IMR-90 (cell line): ENCODE measurements around the gene ZFR. TPM values are rescaled to one million over a fixed set of nuclear protein-coding genes. Genes with fewer than 3 reads are reported as not detected.

ENCODE experiments used
- ATAC-seq: fragments of 200-7000 bp; cut with Tn5 transposase; 2 replicates; pipeline ENCODE4 v1.9.1; 2020; ENCODE audit warnings: low read depth, mild to moderate bottlenecking, moderate library complexity
- BruUV-seq: library from RNA; stranded (reverse); fragments of 400-500 nt; replicated peaks from 2 replicates; lab custom pipeline; 2021; lab: Mats Ljungman, UMichigan
- CTCF ChIA-PET: fragments of 300-600 bp; formaldehyde crosslinking; extraction: SDS; loops from one replicate; lab custom pipeline; 2021; ENCODE audit warnings: antibody characterized with exemption; lab: Yijun Ruan, JAX
- POLR2A ChIA-PET: fragments of 300-600 bp; sonication (Branson Sonifier 250); formaldehyde crosslinking; loops from one replicate; lab custom pipeline; 2022; ENCODE audit warnings: antibody characterized with exemption; ENCODE audit not compliant: unreplicated experiment; lab: Charles Lee
- DNase-seq: peaks from one replicate; pipeline ENCODE4 v3.0.0; 2013
- H2AFZ ChIP-seq: replicated peaks from 2 replicates; pipeline ENCODE3; 2013; ENCODE audit warnings: low read length, mild to moderate bottlenecking; ENCODE audit not compliant: poor library complexity
- H2AK5ac ChIP-seq: 2 replicates; pipeline ENCODE4 v1.6.1; 2013; ENCODE audit warnings: low read depth, low read length, inconsistent platforms
- H2AK9ac ChIP-seq: replicated peaks from 2 replicates; pipeline ENCODE3; 2013; ENCODE audit warnings: mild to moderate bottlenecking, low read depth, low read length, moderate library complexity; ENCODE audit not compliant: poor library complexity
- H2BK120ac ChIP-seq: 2 replicates; pipeline ENCODE4 v1.6.1; 2013; ENCODE audit warnings: low read depth, low read length, inconsistent platforms
- H2BK15ac ChIP-seq: 3 replicates; pipeline ENCODE4 v1.6.1; 2013; ENCODE audit warnings: low read depth, low read length, inconsistent platforms
- H2BK20ac ChIP-seq: 2 replicates; pipeline ENCODE4 v1.6.1; 2013; ENCODE audit warnings: low read depth, mild to moderate bottlenecking, inconsistent platforms, low read length, moderate library complexity
- H2BK5ac ChIP-seq: 2 replicates; pipeline ENCODE4 v1.6.1; 2013; ENCODE audit warnings: mild to moderate bottlenecking, low read depth, low read length, inconsistent platforms; ENCODE audit not compliant: poor library complexity, severe bottlenecking
- H3K14ac ChIP-seq: replicated peaks from 2 replicates; pipeline ENCODE4 v1.6.1; 2013; ENCODE audit warnings: low read depth, low read length, inconsistent platforms
- H3K18ac ChIP-seq: 2 replicates; pipeline ENCODE4 v1.6.1; 2013; ENCODE audit warnings: low read depth, low read length, control low read depth
- H3K23ac ChIP-seq: 2 replicates; pipeline ENCODE4 v1.6.1; 2013; ENCODE audit warnings: low read depth, low read length, inconsistent platforms
- H3K27ac ChIP-seq: 2 replicates; pipeline ENCODE4 v1.5.1; 2013; ENCODE audit warnings: mild to moderate bottlenecking, control low read depth, low read length; ENCODE audit not compliant: insufficient read depth
- H3K27me3 ChIP-seq: 2 replicates; pipeline ENCODE4 v1.6.1; 2013; ENCODE audit warnings: low read length; ENCODE audit not compliant: control insufficient read depth, insufficient read depth
- H3K36me3 ChIP-seq: 2 replicates; pipeline ENCODE4 v1.6.1; 2013; ENCODE audit warnings: low read length, mixed read lengths; ENCODE audit not compliant: control insufficient read depth, insufficient read depth
- H3K4ac ChIP-seq: 2 replicates; pipeline ENCODE4 v1.6.1; 2013; ENCODE audit warnings: low read depth, low read length, inconsistent platforms
- H3K4me1 ChIP-seq: 2 replicates; pipeline ENCODE4 v1.6.1; 2013; ENCODE audit warnings: low read length, mixed read lengths; ENCODE audit not compliant: control insufficient read depth, insufficient read depth
- H3K4me2 ChIP-seq: 2 replicates; pipeline ENCODE4 v1.6.1; 2013; ENCODE audit warnings: low read depth, mild to moderate bottlenecking, control low read depth, low read length, moderate library complexity
- H3K4me3 ChIP-seq: 2 replicates; pipeline ENCODE4 v1.5.1; 2013; ENCODE audit warnings: low read depth, mild to moderate bottlenecking, control low read depth, low read length, moderate library complexity; ENCODE audit not compliant: insufficient read depth
- H3K56ac ChIP-seq: 2 replicates; pipeline ENCODE4 v1.6.1; 2013; ENCODE audit warnings: low read length, inconsistent platforms; ENCODE audit not compliant: insufficient read depth; ENCODE audit errors: extremely low read depth
- H3K79me1 ChIP-seq, 2 experiments: 2 replicates each; pipeline ENCODE4 v1.6.1; 2013; ENCODE audit warnings: low read length in 2 of 2, inconsistent platforms in 1 of 2, low read depth in 1 of 2
- H3K9ac ChIP-seq: 2 replicates; pipeline ENCODE4 v1.6.1; 2013; ENCODE audit warnings: low read depth, low read length, control low read depth
- H3K9me1 ChIP-seq: 2 replicates; pipeline ENCODE4 v1.6.1; 2013; ENCODE audit warnings: low read length, inconsistent platforms; ENCODE audit not compliant: insufficient read depth
- H3K9me3 ChIP-seq: 2 replicates; pipeline ENCODE4 v1.6.1; 2013; ENCODE audit warnings: low read length; ENCODE audit not compliant: control insufficient read depth, insufficient read depth
- H4K20me1 ChIP-seq: 2 replicates; pipeline ENCODE4 v1.6.1; 2013; ENCODE audit warnings: low read length, inconsistent platforms; ENCODE audit not compliant: insufficient read depth
- H4K5ac ChIP-seq: 2 replicates; pipeline ENCODE4 v1.6.1; 2013; ENCODE audit warnings: mild to moderate bottlenecking, low read depth, low read length, control low read depth
- H4K8ac ChIP-seq, 2 experiments: 2 replicates each; pipeline ENCODE4 v1.6.1; 2013; ENCODE audit warnings: low read depth in 2 of 2, low read length in 2 of 2, control low read depth in 1 of 2, inconsistent platforms in 1 of 2
- H4K91ac ChIP-seq: 2 replicates; pipeline ENCODE4 v1.6.1; 2013; ENCODE audit warnings: low read depth, low read length, inconsistent platforms; ENCODE audit not compliant: insufficient read depth
- CEBPB ChIP-seq: IDR thresholded peaks from 2 replicates; pipeline ENCODE4 v1.6.1; 2012; ENCODE audit warnings: low read depth, low read length, improper control_type of control experiment
- MAFK ChIP-seq: IDR thresholded peaks from 2 replicates; pipeline ENCODE4 v1.6.1; 2012; ENCODE audit warnings: low read depth, low read length, improper control_type of control experiment
- MXI1 ChIP-seq: IDR thresholded peaks from 2 replicates; pipeline ENCODE4 v1.6.1; 2012; ENCODE audit warnings: low read depth, mild to moderate bottlenecking, low read length, moderate library complexity, borderline replicate concordance
- NFE2L2 ChIP-seq: fragments of 150-350 bp; IDR thresholded peaks from 2 replicates; pipeline ENCODE4 v1.6.1; 2016; ENCODE audit warnings: low read depth, mild to moderate bottlenecking, low read length
- POLR2A ChIP-seq: IDR thresholded peaks from 2 replicates; pipeline ENCODE4 v1.6.1; 2012; ENCODE audit warnings: mild to moderate bottlenecking, low read depth, low read length
- RAD21 ChIP-seq: IDR thresholded peaks from 2 replicates; pipeline ENCODE4 v1.6.1; 2012; ENCODE audit warnings: low read length, improper control_type of control experiment
- RFX5 ChIP-seq: IDR thresholded peaks from 2 replicates; pipeline ENCODE4 v1.8.0; 2012; ENCODE audit warnings: low read depth, mild to moderate bottlenecking, low read length, moderate library complexity
- WGBS, 2 experiments: methylation state at CpG; one replicate each; pipeline versions ENCODE4 v1.1.5 to v1.1.7; 2013; ENCODE audit warnings: missing lambda C conversion rate in 2 of 2; ENCODE audit not compliant: insufficient read length in 1 of 2; ENCODE audit errors: extremely low coverage in 2 of 2; 5-methylcytosine and 5-hydroxymethylcytosine counted together
- dilution Hi-C: fragments of 300-500 bp; cut with HindIII; formaldehyde crosslinking; loops from one replicate; pipeline ENCODE4 v1.14.3; 2018; ENCODE audit warnings: low sequenced_read_pairs; ENCODE audit not compliant: unreplicated experiment
- in situ Hi-C: fragments of 300-500 bp; cut with MboI; formaldehyde crosslinking; loops from 3 replicates; pipeline ENCODE4 v1.14.3; 2019; ENCODE audit warnings: low sequenced_read_pairs, inconsistent platforms, mixed read lengths
- intact Hi-C: fragments of 100-400 bp; cut with micrococcal nuclease; formaldehyde crosslinking; loops from 2 replicates; pipeline ENCODE4 v1.10.0; 2022
- polyA plus RNA-seq, 3 experiments: library from polyadenylated mRNA; depleted of rRNA; stranded (reverse); fragments of >200 nt; gene quantifications; 2 replicates each; pipeline ENCODE4 v1.2.3, GENCODE V29; 2012; ENCODE audit warnings: low replicate concordance in 1 of 3
- total RNA-seq: library from RNA; depleted of rRNA; stranded (reverse); fragments of >200 nt; gene quantifications from 2 replicates; pipeline ENCODE4 v1.2.3, GENCODE V29; 2012
- TF ChIP-seq, protein P1 (sequence below): fragments of 150-350 bp; IDR thresholded peaks from 2 replicates; pipeline ENCODE4 v1.6.1; 2016; ENCODE audit warnings: low read depth, mild to moderate bottlenecking, low read length, moderate library complexity, borderline replicate concordance
- TF ChIP-seq, protein P2 (sequence below): fragments of 150-350 bp; IDR thresholded peaks from 2 replicates; pipeline ENCODE4 v1.6.1; 2017; ENCODE audit warnings: mild to moderate bottlenecking, antibody characterized with exemption, low read length, low read depth
- TF ChIP-seq, protein P3 (sequence below): conservative IDR thresholded peaks from 2 replicates; pipeline ENCODE4 v1.5.1; 2012; ENCODE audit warnings: mild to moderate bottlenecking, low read depth, low read length, improper control_type of control experiment

ZFR gene
- total and polyA plus RNA-seq, 2 of the 4 experiments (the other 2 are of a cell fraction): 30.4 to 81.4 TPM

DNA sequence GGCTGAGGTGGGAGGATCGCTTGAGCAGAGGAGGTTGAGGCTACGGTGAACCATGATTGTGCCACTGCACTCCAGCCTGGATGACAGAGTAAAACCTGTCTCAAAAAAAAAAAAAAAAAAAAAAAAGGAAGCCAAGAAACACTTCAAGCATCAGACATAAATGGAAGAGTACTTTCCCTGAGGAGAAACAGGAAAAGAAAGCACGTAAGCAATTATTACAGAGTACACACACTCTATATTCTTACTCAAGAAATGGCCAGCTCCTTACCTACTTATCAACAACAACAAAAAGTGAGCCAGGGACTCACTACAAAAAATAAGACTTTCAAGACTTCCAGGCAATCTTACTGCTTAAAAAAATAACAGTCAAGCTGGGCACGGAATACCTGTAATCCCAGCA is 21.8 kb downstream of the ZFR start:
- Histone ChIP-seq H4K91ac (no peak overlapping the region), H2BK120ac (no peak overlapping the region), H3K27ac (no peak overlapping the region), H3K23ac (no peak overlapping the region; the same call in 1 of the 2 replicates), H3K27me3 (no peaks in the 10 kb centered on the region), H3K9me3 (peaks cover 7% of the 10 kb centered on the region), H2AK9ac (no peak overlapping the region), H3K14ac (no peak overlapping the region), H4K20me1 (peaks cover 55% of the 10 kb centered on the region), H3K4me1 (peaks cover 5% of the 10 kb centered on the region), H3K9ac (no peak overlapping the region), H3K4ac (no peak overlapping the region), H3K18ac (no peak overlapping the region), H3K4me3 (no peak overlapping the region), H2BK5ac (no peak overlapping the region), H4K5ac (no peak overlapping the region), H3K9me1 (peaks cover 3% of the 10 kb centered on the region), H3K79me1 (peaks cover 14 to 48% of the 10 kb centered on the region in 2 experiments; a peak in 3 of 4 replicates), H4K8ac (no peak overlapping the region), H2AK5ac (no peak overlapping the region), H3K56ac (no peak overlapping the region), H2AFZ (no peak overlapping the region), H3K4me2 (no peak overlapping the region), H2BK15ac (no peak overlapping the region), H3K36me3 (peaks cover 16% of the 10 kb centered on the region), H2BK20ac (no peak overlapping the region)
- intact Hi-C loops (no loop called here), dilution Hi-C loops (no loop called here), in situ Hi-C loops (no loop called here)
- BruUV-seq: no TSS peak
- ChIA-PET CTCF (no interaction called here), POLR2A (no interaction called here)
- ATAC-seq: no peak
- WGBS, 2 experiments: no CpG with 5 or more reads among the region's 4 CpGs
- no peak for DNase-seq
- TF ChIP-seq CEBPB (no peak), NFE2L2 (no peak), RAD21 (no peak), RFX5 (no peak), MAFK (no peak), MXI1 (no peak), POLR2A (no peak)
- TF ChIP-seq, protein P1, sequence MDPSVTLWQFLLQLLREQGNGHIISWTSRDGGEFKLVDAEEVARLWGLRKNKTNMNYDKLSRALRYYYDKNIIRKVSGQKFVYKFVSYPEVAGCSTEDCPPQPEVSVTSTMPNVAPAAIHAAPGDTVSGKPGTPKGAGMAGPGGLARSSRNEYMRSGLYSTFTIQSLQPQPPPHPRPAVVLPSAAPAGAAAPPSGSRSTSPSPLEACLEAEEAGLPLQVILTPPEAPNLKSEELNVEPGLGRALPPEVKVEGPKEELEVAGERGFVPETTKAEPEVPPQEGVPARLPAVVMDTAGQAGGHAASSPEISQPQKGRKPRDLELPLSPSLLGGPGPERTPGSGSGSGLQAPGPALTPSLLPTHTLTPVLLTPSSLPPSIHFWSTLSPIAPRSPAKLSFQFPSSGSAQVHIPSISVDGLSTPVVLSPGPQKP: no peak
- TF ChIP-seq, protein P2, sequence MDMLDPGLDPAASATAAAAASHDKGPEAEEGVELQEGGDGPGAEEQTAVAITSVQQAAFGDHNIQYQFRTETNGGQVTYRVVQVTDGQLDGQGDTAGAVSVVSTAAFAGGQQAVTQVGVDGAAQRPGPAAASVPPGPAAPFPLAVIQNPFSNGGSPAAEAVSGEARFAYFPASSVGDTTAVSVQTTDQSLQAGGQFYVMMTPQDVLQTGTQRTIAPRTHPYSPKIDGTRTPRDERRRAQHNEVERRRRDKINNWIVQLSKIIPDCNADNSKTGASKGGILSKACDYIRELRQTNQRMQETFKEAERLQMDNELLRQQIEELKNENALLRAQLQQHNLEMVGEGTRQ: no peak
- TF ChIP-seq, protein P3, sequence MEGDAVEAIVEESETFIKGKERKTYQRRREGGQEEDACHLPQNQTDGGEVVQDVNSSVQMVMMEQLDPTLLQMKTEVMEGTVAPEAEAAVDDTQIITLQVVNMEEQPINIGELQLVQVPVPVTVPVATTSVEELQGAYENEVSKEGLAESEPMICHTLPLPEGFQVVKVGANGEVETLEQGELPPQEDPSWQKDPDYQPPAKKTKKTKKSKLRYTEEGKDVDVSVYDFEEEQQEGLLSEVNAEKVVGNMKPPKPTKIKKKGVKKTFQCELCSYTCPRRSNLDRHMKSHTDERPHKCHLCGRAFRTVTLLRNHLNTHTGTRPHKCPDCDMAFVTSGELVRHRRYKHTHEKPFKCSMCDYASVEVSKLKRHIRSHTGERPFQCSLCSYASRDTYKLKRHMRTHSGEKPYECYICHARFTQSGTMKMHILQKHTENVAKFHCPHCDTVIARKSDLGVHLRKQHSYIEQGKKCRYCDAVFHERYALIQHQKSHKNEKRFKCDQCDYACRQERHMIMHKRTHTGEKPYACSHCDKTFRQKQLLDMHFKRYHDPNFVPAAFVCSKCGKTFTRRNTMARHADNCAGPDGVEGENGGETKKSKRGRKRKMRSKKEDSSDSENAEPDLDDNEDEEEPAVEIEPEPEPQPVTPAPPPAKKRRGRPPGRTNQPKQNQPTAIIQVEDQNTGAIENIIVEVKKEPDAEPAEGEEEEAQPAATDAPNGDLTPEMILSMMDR: no peak
